GM12878 (cell line): ENCODE results near the gene SAMD9L.

Experiments used
- NFYB ChIP-seq: IDR thresholded peaks from 2 replicates; pipeline ENCODE4 v1.6.1; 2011; ENCODE audit warnings: low read depth, mild to moderate bottlenecking, low read length, improper control_type of control experiment, moderate library complexity; ENCODE audit not compliant: insufficient read depth
- NR2C2 ChIP-seq: IDR thresholded peaks from 2 replicates; pipeline ENCODE4 v1.6.1; 2011; ENCODE audit warnings: borderline replicate concordance, low read depth; ENCODE audit not compliant: control insufficient read depth, insufficient read length
- POLR2A ChIP-seq: IDR thresholded peaks from 2 replicates; pipeline ENCODE4 v1.6.1; 2011; ENCODE audit warnings: low read depth, mild to moderate bottlenecking, low read length
- POLR2AphosphoS2 ChIP-seq: IDR thresholded peaks from 2 replicates; pipeline ENCODE4 v1.6.1; 2011; ENCODE audit warnings: low read depth, mild to moderate bottlenecking, low read length, improper control_type of control experiment, moderate library complexity
- TARDBP ChIP-seq: IDR thresholded peaks from 2 replicates; pipeline ENCODE4 v1.6.1; 2016; ENCODE audit warnings: borderline replicate concordance
- ZNF207 ChIP-seq: fragments of 450-650 bp; IDR thresholded peaks from 2 replicates; pipeline ENCODE4 v1.6.1; 2014; ENCODE audit warnings: antibody characterized with exemption, mild to moderate bottlenecking, borderline replicate concordance
- ZNF24 ChIP-seq: fragments of 450-650 bp; IDR thresholded peaks from 2 replicates; pipeline ENCODE4 v1.6.1; 2017; ENCODE audit warnings: antibody characterized with exemption, mild to moderate bottlenecking
- TF ChIP-seq, protein P1 (sequence below), 3 experiments: IDR thresholded peaks in 2 of 3; conservative IDR thresholded peaks in 1 of 3; 2 replicates each; pipeline ENCODE4 v1.5.1; 2011; ENCODE audit warnings: low read depth in 3 of 3, low read length in 3 of 3, mild to moderate bottlenecking in 3 of 3, control low read depth in 2 of 3, moderate library complexity in 2 of 3, inconsistent platforms in 1 of 3, mixed read lengths in 1 of 3; ENCODE audit not compliant: control insufficient read depth in 2 of 3, insufficient read depth in 1 of 3; ENCODE audit errors: extremely low read depth in 1 of 3
- TF ChIP-seq, protein P2 (sequence below): fragments of 450-650 bp; IDR thresholded peaks from 2 replicates; pipeline ENCODE4 v1.6.1; 2017; ENCODE audit warnings: antibody characterized with exemption, mild to moderate bottlenecking, moderate library complexity
- TF ChIP-seq, protein P3 (sequence below): IDR thresholded peaks from 2 replicates; pipeline ENCODE4 v1.6.1; 2011; ENCODE audit warnings: low read depth, low read length, improper control_type of control experiment, borderline replicate concordance

DNA sequence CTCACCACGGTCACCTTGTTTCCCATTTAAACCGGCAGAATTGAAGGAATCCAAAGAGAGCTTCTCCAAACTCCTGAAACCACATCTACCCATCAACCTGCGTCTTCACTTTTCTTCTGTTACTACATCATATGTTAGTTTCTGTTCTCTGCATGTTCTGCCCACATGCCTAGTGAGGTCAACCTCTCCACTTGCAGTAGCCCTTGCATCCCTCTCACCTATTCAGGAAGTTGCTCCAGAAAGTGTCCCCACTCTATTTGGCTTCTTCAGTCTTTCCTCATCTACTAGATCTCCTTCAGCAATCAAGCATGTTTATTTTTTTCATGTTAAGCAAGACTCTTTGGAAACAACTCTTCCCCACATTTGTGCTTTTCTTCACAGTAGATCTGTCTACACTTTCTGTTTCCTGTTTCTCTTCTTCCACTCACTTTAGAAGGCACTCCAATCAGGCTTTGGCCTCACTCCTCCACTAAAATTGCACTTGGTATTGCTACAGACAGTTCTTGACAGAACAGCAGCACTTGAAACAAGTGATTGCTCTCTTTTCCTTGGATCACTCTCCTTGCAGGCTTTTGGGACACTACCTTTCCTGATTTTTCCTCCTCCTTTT is 7.5 kb downstream of the SAMD9L start:
- TF ChIP-seq ZNF24 = no peak
- TF ChIP-seq NR2C2 = no peak
- TF ChIP-seq, protein P1, sequence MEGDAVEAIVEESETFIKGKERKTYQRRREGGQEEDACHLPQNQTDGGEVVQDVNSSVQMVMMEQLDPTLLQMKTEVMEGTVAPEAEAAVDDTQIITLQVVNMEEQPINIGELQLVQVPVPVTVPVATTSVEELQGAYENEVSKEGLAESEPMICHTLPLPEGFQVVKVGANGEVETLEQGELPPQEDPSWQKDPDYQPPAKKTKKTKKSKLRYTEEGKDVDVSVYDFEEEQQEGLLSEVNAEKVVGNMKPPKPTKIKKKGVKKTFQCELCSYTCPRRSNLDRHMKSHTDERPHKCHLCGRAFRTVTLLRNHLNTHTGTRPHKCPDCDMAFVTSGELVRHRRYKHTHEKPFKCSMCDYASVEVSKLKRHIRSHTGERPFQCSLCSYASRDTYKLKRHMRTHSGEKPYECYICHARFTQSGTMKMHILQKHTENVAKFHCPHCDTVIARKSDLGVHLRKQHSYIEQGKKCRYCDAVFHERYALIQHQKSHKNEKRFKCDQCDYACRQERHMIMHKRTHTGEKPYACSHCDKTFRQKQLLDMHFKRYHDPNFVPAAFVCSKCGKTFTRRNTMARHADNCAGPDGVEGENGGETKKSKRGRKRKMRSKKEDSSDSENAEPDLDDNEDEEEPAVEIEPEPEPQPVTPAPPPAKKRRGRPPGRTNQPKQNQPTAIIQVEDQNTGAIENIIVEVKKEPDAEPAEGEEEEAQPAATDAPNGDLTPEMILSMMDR (IDR thresholded peaks at IDR 0.05 in 2 of 3, conservative IDR thresholded peaks at IDR 0.05 in 1 of 3; ENCODE audit: control insufficient read depth in 2 of 3, extremely low read depth in 1 of 3, insufficient read depth in 1 of 3, low read depth in 3 of 3, low read length in 3 of 3) = no peak
- no peak for TF ChIP-seq POLR2AphosphoS2
- TF ChIP-seq, protein P2, sequence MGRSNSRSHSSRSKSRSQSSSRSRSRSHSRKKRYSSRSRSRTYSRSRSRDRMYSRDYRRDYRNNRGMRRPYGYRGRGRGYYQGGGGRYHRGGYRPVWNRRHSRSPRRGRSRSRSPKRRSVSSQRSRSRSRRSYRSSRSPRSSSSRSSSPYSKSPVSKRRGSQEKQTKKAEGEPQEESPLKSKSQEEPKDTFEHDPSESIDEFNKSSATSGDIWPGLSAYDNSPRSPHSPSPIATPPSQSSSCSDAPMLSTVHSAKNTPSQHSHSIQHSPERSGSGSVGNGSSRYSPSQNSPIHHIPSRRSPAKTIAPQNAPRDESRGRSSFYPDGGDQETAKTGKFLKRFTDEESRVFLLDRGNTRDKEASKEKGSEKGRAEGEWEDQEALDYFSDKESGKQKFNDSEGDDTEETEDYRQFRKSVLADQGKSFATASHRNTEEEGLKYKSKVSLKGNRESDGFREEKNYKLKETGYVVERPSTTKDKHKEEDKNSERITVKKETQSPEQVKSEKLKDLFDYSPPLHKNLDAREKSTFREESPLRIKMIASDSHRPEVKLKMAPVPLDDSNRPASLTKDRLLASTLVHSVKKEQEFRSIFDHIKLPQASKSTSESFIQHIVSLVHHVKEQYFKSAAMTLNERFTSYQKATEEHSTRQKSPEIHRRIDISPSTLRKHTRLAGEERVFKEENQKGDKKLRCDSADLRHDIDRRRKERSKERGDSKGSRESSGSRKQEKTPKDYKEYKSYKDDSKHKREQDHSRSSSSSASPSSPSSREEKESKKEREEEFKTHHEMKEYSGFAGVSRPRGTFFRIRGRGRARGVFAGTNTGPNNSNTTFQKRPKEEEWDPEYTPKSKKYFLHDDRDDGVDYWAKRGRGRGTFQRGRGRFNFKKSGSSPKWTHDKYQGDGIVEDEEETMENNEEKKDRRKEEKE = no peak
- TF ChIP-seq, protein P3, sequence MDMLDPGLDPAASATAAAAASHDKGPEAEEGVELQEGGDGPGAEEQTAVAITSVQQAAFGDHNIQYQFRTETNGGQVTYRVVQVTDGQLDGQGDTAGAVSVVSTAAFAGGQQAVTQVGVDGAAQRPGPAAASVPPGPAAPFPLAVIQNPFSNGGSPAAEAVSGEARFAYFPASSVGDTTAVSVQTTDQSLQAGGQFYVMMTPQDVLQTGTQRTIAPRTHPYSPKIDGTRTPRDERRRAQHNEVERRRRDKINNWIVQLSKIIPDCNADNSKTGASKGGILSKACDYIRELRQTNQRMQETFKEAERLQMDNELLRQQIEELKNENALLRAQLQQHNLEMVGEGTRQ = no peak
- no peak for TF ChIP-seq POLR2A
- no peak for TF ChIP-seq TARDBP
- no peak for TF ChIP-seq ZNF207
- TF ChIP-seq NFYB = no peak
